Activated CD8-positive, alpha-beta memory T cell treated with anti-CD3 and anti-CD28 coated beads for 36 hours (primary cell): ENCODE results near the gene DNER. TPM values are rescaled to one million over a fixed set of nuclear protein-coding genes. Genes with fewer than 3 reads are reported as not detected.

Source experiments
- CTCF ChIA-PET: fragments of 350-600 bp; sonication (Branson Sonifier 250); formaldehyde crosslinking; loops from one replicate; lab custom pipeline; 2021; ENCODE audit warnings: antibody characterized with exemption; lab: Charles Lee
- POLR2A ChIA-PET: fragments of 350-600 bp; sonication (Branson Sonifier 250); formaldehyde crosslinking; loops from one replicate; lab custom pipeline; 2021; ENCODE audit warnings: antibody characterized with exemption; lab: Charles Lee
- total RNA-seq, 2 experiments: library from RNA; stranded (reverse); gene quantifications; one replicate each; pipeline ENCODE4 v1.2.3, GENCODE V29; 2021

DNER gene
- total RNA-seq, 2 experiments from 2014 or later: not detected

GRCh38 chr2:229426464-229426863, 287.9 kb downstream of the DNER start:
- CTCF ChIA-PET: no interaction called here
- POLR2A ChIA-PET: no interaction called here

- CTCF ChIA-PET: no interaction called here
- POLR2A ChIA-PET: no interaction called here
Measured at GRCh38 chr2:229425598-229425997, 288.8 kb downstream of the DNER start.

- ChIA-PET CTCF (no interaction called here), POLR2A (no interaction called here)
Measured at GRCh38 chr2:229422063-229422462, 292.3 kb downstream of the DNER start.

- CTCF ChIA-PET: no interaction called here
- POLR2A ChIA-PET: no interaction called here
Measured at GRCh38 chr2:229419158-229419557, 295.2 kb downstream of the DNER start.

- CTCF ChIA-PET: no interaction called here
Measured at GRCh38 chr2:229417916-229418315, 296.4 kb downstream of the DNER start.

GRCh38 chr2:229417176-229417575, 297.2 kb downstream of the DNER start:
- ChIA-PET POLR2A (no interaction called here), CTCF (no interaction called here)

More at GRCh38 chr2:229417916-229418315, 296.4 kb downstream of the DNER start:
- POLR2A ChIA-PET: no interaction called here

- CTCF ChIA-PET: no interaction called here
- POLR2A ChIA-PET: no interaction called here
Measured at GRCh38 chr2:229416116-229416694, 298.1 kb downstream of the DNER start.

GRCh38 chr2:229414631-229415030, 299.7 kb downstream of the DNER start:
- CTCF ChIA-PET: no interaction called here
- POLR2A ChIA-PET: no interaction called here

GRCh38 chr2:229412686-229413085, 301.7 kb downstream of the DNER start:
- POLR2A ChIA-PET: no interaction called here
- CTCF ChIA-PET: no interaction called here

GRCh38 chr2:229410946-229411345, 303.4 kb downstream of the DNER start:
- ChIA-PET CTCF (no interaction called here), POLR2A (no interaction called here)

GRCh38 chr2:229410264-229410663, 304.1 kb downstream of the DNER start:
- POLR2A ChIA-PET: no interaction called here

GRCh38 chr2:229409751-229410181, 304.6 kb downstream of the DNER start:
- POLR2A ChIA-PET: no interaction called here
- CTCF ChIA-PET: no interaction called here

More at GRCh38 chr2:229410264-229410663, 304.1 kb downstream of the DNER start:
- CTCF ChIA-PET: no interaction called here

- CTCF ChIA-PET: no interaction called here
- POLR2A ChIA-PET: no interaction called here
Measured at GRCh38 chr2:229408962-229409361, 305.4 kb downstream of the DNER start.

- POLR2A ChIA-PET: no interaction called here
- CTCF ChIA-PET: no interaction called here
Measured at GRCh38 chr2:229408356-229408755, 306.0 kb downstream of the DNER start.

- ChIA-PET CTCF (no interaction called here), POLR2A (no interaction called here)
Measured at GRCh38 chr2:229407170-229407569, 307.2 kb downstream of the DNER start.

GRCh38 chr2:229405796-229406195, 308.6 kb downstream of the DNER start:
- POLR2A ChIA-PET: no interaction called here

GRCh38 chr2:229403296-229403695, 311.1 kb downstream of the DNER start:
- ChIA-PET POLR2A (no interaction called here), CTCF (no interaction called here)

More at GRCh38 chr2:229405796-229406195, 308.6 kb downstream of the DNER start:
- CTCF ChIA-PET: no interaction called here

GRCh38 chr2:229401171-229401865, 313.0 kb downstream of the DNER start:
- ChIA-PET POLR2A (no interaction called here), CTCF (no interaction called here)

GRCh38 chr2:229393926-229394325, 320.4 kb downstream of the DNER start:
- POLR2A ChIA-PET: no interaction called here

GRCh38 chr2:229392196-229392595, 322.2 kb downstream of the DNER start:
- CTCF ChIA-PET: no interaction called here

More at GRCh38 chr2:229393926-229394325, 320.4 kb downstream of the DNER start:
- CTCF ChIA-PET: no interaction called here

GRCh38 chr2:229388731-229389130, 325.6 kb downstream of the DNER start:
- CTCF ChIA-PET: no interaction called here
- POLR2A ChIA-PET: no interaction called here

More at GRCh38 chr2:229392196-229392595, 322.2 kb downstream of the DNER start:
- POLR2A ChIA-PET: no interaction called here
